Osteocyte (in vitro differentiated cells): Measurements from ENCODE around the gene RAB8A. TPM values are rescaled to one million over a fixed set of nuclear protein-coding genes. Genes with fewer than 3 reads are reported as not detected.

Source experiments
- DNase-seq: peaks from one replicate; pipeline ENCODE4 v3.0.0; 2021; ENCODE audit warnings: mixed read lengths; ENCODE audit not compliant: unreplicated experiment; ENCODE audit errors: extremely low spot score
- H3K27ac Mint-ChIP-seq: one replicate; pipeline ENCODE4 v1.8.0; 2021; ENCODE audit warnings: mild to moderate bottlenecking, mixed read lengths; ENCODE audit not compliant: unreplicated experiment
- H3K27me3 Mint-ChIP-seq: one replicate; pipeline ENCODE4 v1.8.0; 2021; ENCODE audit warnings: mixed read lengths; ENCODE audit not compliant: unreplicated experiment
- H3K36me3 Mint-ChIP-seq: one replicate; pipeline ENCODE4 v1.8.0; 2021; ENCODE audit warnings: mixed read lengths; ENCODE audit not compliant: unreplicated experiment
- H3K4me1 Mint-ChIP-seq: one replicate; pipeline ENCODE4 v1.8.0; 2021; ENCODE audit warnings: mixed read lengths; ENCODE audit not compliant: unreplicated experiment
- H3K4me3 Mint-ChIP-seq: one replicate; pipeline ENCODE4 v1.8.0; 2021; ENCODE audit warnings: mild to moderate bottlenecking, moderate library complexity, mixed read lengths; ENCODE audit not compliant: unreplicated experiment
- H3K9me3 Mint-ChIP-seq: one replicate; pipeline ENCODE4 v1.8.0; 2021; ENCODE audit warnings: mixed read lengths; ENCODE audit not compliant: unreplicated experiment
- CTCF ChIP-seq: fragments of 200-600 bp; sonication (generic); IDR thresholded peaks from 2 replicates; pipeline ENCODE4 v1.5.0; 2021; ENCODE audit warnings: antibody characterized with exemption, mild to moderate bottlenecking, moderate library complexity
- total RNA-seq: library from RNA; stranded (reverse); gene quantifications from 2 replicates; pipeline ENCODE4 v1.2.1, GENCODE V29; 2021

Gene RAB8A
- total RNA-seq, 1 donor from 2014 or later, result 61.1 TPM

GRCh38 chr19:16121141-16121540, 9.5 kb downstream of the RAB8A start:
- no peak for TF ChIP-seq CTCF
- Mint-ChIP-seq H3K4me3 (no peak overlapping the region), H3K27ac (no peak overlapping the region), H3K36me3 (peaks cover 19% of the 10 kb centered on the region), H3K4me1 (no peaks in the 10 kb centered on the region), H3K9me3 (no peaks in the 10 kb centered on the region), H3K27me3 (no peaks in the 10 kb centered on the region)
- DNase-seq, result no peak

GRCh38 chr19:16121967-16122366, 10.3 kb downstream of the RAB8A start:
- Mint-ChIP-seq H3K9me3 (no peaks in the 10 kb centered on the region), H3K27me3 (no peaks in the 10 kb centered on the region), H3K4me3 (no peak overlapping the region), H3K27ac (no peak overlapping the region), H3K4me1 (no peaks in the 10 kb centered on the region), H3K36me3 (peaks cover 19% of the 10 kb centered on the region)
- no peak for DNase-seq
- no peak for TF ChIP-seq CTCF

- Mint-ChIP-seq H3K27ac (no peak overlapping the region), H3K9me3 (no peaks in the 10 kb centered on the region), H3K4me3 (no peak overlapping the region), H3K36me3 (peaks cover 25% of the 10 kb centered on the region), H3K4me1 (no peaks in the 10 kb centered on the region), H3K27me3 (no peaks in the 10 kb centered on the region)
- DNase-seq, result no peak
- no peak for TF ChIP-seq CTCF
Observed at GRCh38 chr19:16124953-16125352, 13.3 kb downstream of the RAB8A start.

GRCh38 chr19:16125737-16126495, 14.2 kb downstream of the RAB8A start:
- H3K27ac Mint-ChIP-seq, result no peak overlapping the region
- TF ChIP-seq CTCF, result no peak
- H3K36me3 Mint-ChIP-seq, result peaks cover 32% of the 10 kb centered on the region
- H3K4me1 Mint-ChIP-seq, result no peaks in the 10 kb centered on the region
- H3K9me3 Mint-ChIP-seq, result no peaks in the 10 kb centered on the region
- no peaks in the 10 kb centered on the region for H3K27me3 Mint-ChIP-seq
- no peak overlapping the region for H3K4me3 Mint-ChIP-seq
- no peak for DNase-seq

GRCh38 chr19:16127080-16127479, 15.4 kb downstream of the RAB8A start:
- H3K27me3 Mint-ChIP-seq, result no peaks in the 10 kb centered on the region
- no peaks in the 10 kb centered on the region for H3K4me1 Mint-ChIP-seq
- no peak overlapping the region for H3K27ac Mint-ChIP-seq
- no peak overlapping the region for H3K4me3 Mint-ChIP-seq
- peaks cover 34% of the 10 kb centered on the region for H3K36me3 Mint-ChIP-seq
- no peak for DNase-seq
- TF ChIP-seq CTCF, result no peak
- H3K9me3 Mint-ChIP-seq, result no peaks in the 10 kb centered on the region
